ENCODE measurements around the gene NUDT7.

Gene NUDT7

GRCh38 chr16:77775911-77776909, 53.9 kb downstream of the NUDT7 start:
- H3K4me1 ChIP-seq (ENCODE audit: control insufficient read depth in 1 of 2, insufficient read depth in 1 of 2, low read depth in 1 of 2, low read length in 1 of 2) = no peaks in the 10 kb centered on the region
- H3K27me3 ChIP-seq = no peaks in the 10 kb centered on the region
- no peaks in the 10 kb centered on the region for H3K9me3 ChIP-seq
- TF ChIP-seq CTCF (IDR thresholded peaks at IDR 0.05) = no peak
- H3K36me3 ChIP-seq = no peaks in the 10 kb centered on the region
- no peak overlapping the region for H3K4me3 ChIP-seq (ENCODE audit: low read depth in 1 of 2, low read length in 1 of 2)
- no peak overlapping the region for H3K27ac ChIP-seq

- Histone ChIP-seq H3K4me3 (ENCODE audit: low read depth in 1 of 2, low read length in 1 of 2) (no peak overlapping the region), H3K9me3 (no peaks in the 10 kb centered on the region), H3K36me3 (no peaks in the 10 kb centered on the region), H3K27ac (no peak overlapping the region), H3K4me1 (ENCODE audit: control insufficient read depth in 1 of 2, insufficient read depth in 1 of 2, low read depth in 1 of 2, low read length in 1 of 2) (no peaks in the 10 kb centered on the region), H3K27me3 (no peaks in the 10 kb centered on the region)
- no peak for TF ChIP-seq CTCF (IDR thresholded peaks at IDR 0.05)
Observed at GRCh38 chr16:77777745-77778144, 55.4 kb downstream of the NUDT7 start.

- H3K36me3 ChIP-seq = no peaks in the 10 kb centered on the region
- peaks cover 4% of the 10 kb centered on the region for H3K27me3 ChIP-seq
- H3K4me1 ChIP-seq (ENCODE audit: control insufficient read depth in 1 of 2, insufficient read depth in 1 of 2, low read depth in 1 of 2, low read length in 1 of 2) = no peaks in the 10 kb centered on the region
- no peaks in the 10 kb centered on the region for H3K9me3 ChIP-seq
- TF ChIP-seq CTCF (IDR thresholded peaks at IDR 0.05) = no peak
- no peak overlapping the region for H3K27ac ChIP-seq
- H3K4me3 ChIP-seq (ENCODE audit: low read depth in 1 of 2, low read length in 1 of 2) = no peak overlapping the region
Observed at GRCh38 chr16:77780378-77780837, 58.1 kb downstream of the NUDT7 start.

GRCh38 chr16:77781091-77781490, 58.8 kb downstream of the NUDT7 start:
- H3K27me3 ChIP-seq = peaks cover 11% of the 10 kb centered on the region
- H3K4me1 ChIP-seq (ENCODE audit: control insufficient read depth in 1 of 2, insufficient read depth in 1 of 2, low read depth in 1 of 2, low read length in 1 of 2) = no peaks in the 10 kb centered on the region
- no peak overlapping the region for H3K27ac ChIP-seq
- H3K4me3 ChIP-seq (ENCODE audit: low read depth in 1 of 2, low read length in 1 of 2) = no peak overlapping the region
- no peaks in the 10 kb centered on the region for H3K36me3 ChIP-seq
- TF ChIP-seq CTCF (IDR thresholded peaks at IDR 0.05) = no peak
- no peaks in the 10 kb centered on the region for H3K9me3 ChIP-seq

- no peak for TF ChIP-seq CTCF (IDR thresholded peaks at IDR 0.05)
Observed at GRCh38 chr16:77782694-77783093, 60.4 kb downstream of the NUDT7 start.

More at GRCh38 chr16:77782694-77783093, 60.4 kb downstream of the NUDT7 start:
- H3K36me3 ChIP-seq = no peaks in the 10 kb centered on the region
- no peak overlapping the region for H3K4me3 ChIP-seq (ENCODE audit: low read depth in 1 of 2, low read length in 1 of 2)
- H3K4me1 ChIP-seq (ENCODE audit: control insufficient read depth in 1 of 2, insufficient read depth in 1 of 2, low read depth in 1 of 2, low read length in 1 of 2) = no peaks in the 10 kb centered on the region
- H3K27ac ChIP-seq = no peak overlapping the region
- no peaks in the 10 kb centered on the region for H3K9me3 ChIP-seq
- peaks cover 27% of the 10 kb centered on the region for H3K27me3 ChIP-seq
